Small intestine (tissue), 7 donors: ENCODE data around the gene TNPO3. TPM values are rescaled to one million over a fixed set of nuclear protein-coding genes. Genes with fewer than 3 reads are reported as not detected.

ENCODE experiments used
- DNase-seq, 2 donors: peaks; one replicate each; pipeline versions ENCODE4 v3.0.0 to v3.0.0-alpha.2; 2013
- FAIRE-seq: peaks from 2 replicates; lab custom pipeline; 2012; peaks lifted over from hg19 to GRCh38; lab: Jason Lieb, UNC
- H3K27ac ChIP-seq, 3 donors: one replicate each; pipeline ENCODE4 v1.5.1; 2013; ENCODE audit warnings: low read length in 2 of 3, mild to moderate bottlenecking in 2 of 3, control low read depth in 1 of 3, inconsistent platforms in 1 of 3, low read depth in 1 of 3, moderate library complexity in 1 of 3
- H3K27me3 ChIP-seq, 3 donors: one replicate each; pipeline ENCODE4 v1.6.1; 2013; ENCODE audit warnings: low read length in 3 of 3, inconsistent platforms in 1 of 3; ENCODE audit not compliant: control insufficient read depth in 3 of 3, insufficient read depth in 3 of 3
- H3K36me3 ChIP-seq, 3 donors: one replicate each; pipeline ENCODE4 v1.6.1; 2013; ENCODE audit warnings: low read length in 3 of 3, inconsistent platforms in 1 of 3, low read depth in 1 of 3, mild to moderate bottlenecking in 1 of 3, moderate library complexity in 1 of 3; ENCODE audit not compliant: control insufficient read depth in 3 of 3, insufficient read depth in 2 of 3
- H3K4me1 ChIP-seq, 3 donors: one replicate each; pipeline ENCODE4 v1.6.1; 2013; ENCODE audit warnings: low read length in 2 of 3, inconsistent platforms in 1 of 3, low read depth in 1 of 3, mild to moderate bottlenecking in 1 of 3, moderate library complexity in 1 of 3; ENCODE audit not compliant: control insufficient read depth in 3 of 3, insufficient read depth in 2 of 3
- H3K4me3 ChIP-seq, 3 donors: one replicate each; pipeline ENCODE4 v1.5.1; 2013; ENCODE audit warnings: low read length in 3 of 3, control low read depth in 1 of 3, inconsistent platforms in 1 of 3, low read depth in 1 of 3, mild to moderate bottlenecking in 1 of 3, moderate library complexity in 1 of 3
- H3K9me3 ChIP-seq, 2 donors: one replicate each; pipeline ENCODE4 v1.6.1; 2013; ENCODE audit warnings: low read depth in 1 of 2, low read length in 1 of 2; ENCODE audit not compliant: control insufficient read depth in 2 of 2, insufficient read depth in 1 of 2
- WGBS, 3 donors: extraction: QIAGEN DNeasy Blood & Tissue Kit; methylation state at CpG; one replicate each; pipeline ENCODE4 v1.1.7; 2013; 5-methylcytosine and 5-hydroxymethylcytosine counted together
- polyA plus RNA-seq, 4 donors: library from polyadenylated mRNA; stranded (reverse) in 3 of 4; unstranded in 1 of 4; fragments of 200-250 nt in 3 of 4; fragments of 120-200 nt in 1 of 4; gene quantifications; one replicate each; pipeline versions ENCODE4 v1.2.1 to v1.2.3, GENCODE V29; 2013
- donor health status: healthy with polysubstance abuse.
- donor health status: control.
- donor health status: control.
- donor health status: Bipolar disorder and iron deficiency.
- donor health status: healthy.

Gene TNPO3
- polyA plus RNA-seq, 4 donors, result 14.1 to 34.1 (median 17.2) TPM

- Histone ChIP-seq H3K27me3 (no peaks in the 10 kb centered on the region), H3K9me3 (no peaks in the 10 kb centered on the region), H3K4me3 (no peak overlapping the region), H3K4me1 (no peaks in the 10 kb centered on the region), H3K36me3 (no peaks in the 10 kb centered on the region), H3K27ac (no peak overlapping the region)
- no peak for DNase-seq
- no peak for FAIRE-seq
- WGBS, 3 donors, result 56 to 71% (median 62%) methylated on average over 1 of the region's 1 CpG
Measured at GRCh38 chr7:129093867-129094456, 39.1 kb upstream of the TNPO3 start.

DNA sequence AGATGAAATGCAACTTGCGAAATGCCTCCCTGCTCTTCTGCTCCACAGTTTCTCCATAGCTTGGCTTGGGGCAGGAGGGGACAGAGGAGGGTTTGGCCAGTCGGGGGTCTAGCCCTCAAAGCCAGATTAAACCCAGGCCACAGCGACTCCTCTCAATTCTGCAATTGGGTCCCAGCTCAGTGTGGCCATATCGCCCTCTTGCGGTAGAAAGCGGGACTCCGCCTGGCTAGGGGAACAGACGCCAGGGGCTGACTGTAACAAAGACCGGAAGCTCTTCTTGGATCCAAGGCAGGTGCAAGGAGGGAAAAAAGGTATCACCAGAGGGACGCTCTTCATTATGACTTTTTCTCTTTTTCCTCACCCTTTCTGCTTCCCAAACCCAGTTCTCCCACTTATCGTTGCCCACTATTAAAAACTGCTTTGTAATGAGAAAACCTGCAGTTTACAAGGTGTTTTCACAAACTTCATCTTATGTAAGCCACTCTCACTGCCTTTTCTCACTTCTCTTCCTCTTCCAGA lies 36.6 kb upstream of the TNPO3 start:
- 8 to 10% (median 8%) methylated on average over 11 of the region's 11 CpGs for WGBS, 3 donors
- no peak for FAIRE-seq

GRCh38 chr7:129090300-129090907 lies 35.5 kb upstream of the TNPO3 start:
- DNase-seq, result no peak
- Histone ChIP-seq H3K27ac (no peak overlapping the region), H3K36me3 (no peaks in the 10 kb centered on the region), H3K4me3 (no peak overlapping the region), H3K4me1 (no peaks in the 10 kb centered on the region), H3K9me3 (no peaks in the 10 kb centered on the region), H3K27me3 (no peaks in the 10 kb centered on the region)
- FAIRE-seq, result no peak
- 65 to 74% (median 67%) methylated on average over 5 of the region's 5 CpGs for WGBS, 3 donors

More for the DNA sequence above, 36.6 kb upstream of the TNPO3 start:
- no peaks in the 10 kb centered on the region for H3K36me3 ChIP-seq
- peak; percentile 80 to 89 for DNase-seq
- H3K4me3 ChIP-seq, result no peak overlapping the region
- no peaks in the 10 kb centered on the region for H3K4me1 ChIP-seq
- H3K9me3 ChIP-seq, result no peaks in the 10 kb centered on the region
- H3K27ac ChIP-seq, result no peak overlapping the region
- H3K27me3 ChIP-seq, result no peaks in the 10 kb centered on the region

- FAIRE-seq (no peak), DNase-seq (peak in 1 of 2 donors; percentile 16)
- H3K4me1 ChIP-seq, result no peaks in the 10 kb centered on the region
- no peaks in the 10 kb centered on the region for H3K27me3 ChIP-seq
- H3K4me3 ChIP-seq, result no peak overlapping the region
- no peaks in the 10 kb centered on the region for H3K9me3 ChIP-seq
- H3K36me3 ChIP-seq, result no peaks in the 10 kb centered on the region
- H3K27ac ChIP-seq, result no peak overlapping the region
- 37 to 53% (median 52%) methylated on average over 4 of the region's 4 CpGs for WGBS, 3 donors
Measured at GRCh38 chr7:129089521-129090212, 34.8 kb upstream of the TNPO3 start.

- H3K36me3 ChIP-seq, result no peaks in the 10 kb centered on the region
- H3K4me1 ChIP-seq, result no peaks in the 10 kb centered on the region
- WGBS, 3 donors, result 80 to 84% (median 83%) methylated on average over 11 of the region's 11 CpGs
- FAIRE-seq (no peak), DNase-seq (no peak)
- H3K9me3 ChIP-seq, result no peaks in the 10 kb centered on the region
- no peak overlapping the region for H3K4me3 ChIP-seq
- H3K27me3 ChIP-seq, result no peaks in the 10 kb centered on the region
- no peak overlapping the region for H3K27ac ChIP-seq
Measured at GRCh38 chr7:129084801-129085551, 30.1 kb upstream of the TNPO3 start.

DNA sequence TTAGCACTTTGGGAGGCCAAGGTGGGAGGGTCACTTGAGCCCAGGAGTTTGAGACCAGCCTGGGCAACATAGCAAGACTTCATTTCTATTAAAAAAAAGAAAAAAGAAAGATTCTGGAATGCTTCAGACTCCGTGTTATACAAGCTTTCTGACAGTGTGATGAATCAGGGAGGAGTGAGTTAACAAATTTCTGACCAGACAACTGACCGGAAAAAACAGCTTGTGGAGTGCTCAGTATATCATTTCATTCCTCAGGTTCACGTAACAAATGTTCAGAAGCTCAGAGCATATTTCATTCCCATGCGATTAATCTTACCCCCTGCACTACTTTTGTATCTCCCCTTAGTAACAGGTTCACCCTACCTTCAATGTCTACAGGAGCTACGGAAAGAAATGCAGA lies 28.6 kb upstream of the TNPO3 start:
- DNase-seq (no peak), FAIRE-seq (no peak)
- Histone ChIP-seq H3K9me3 (no peaks in the 10 kb centered on the region), H3K4me1 (no peaks in the 10 kb centered on the region), H3K36me3 (no peaks in the 10 kb centered on the region), H3K27ac (no peak overlapping the region), H3K4me3 (no peak overlapping the region), H3K27me3 (no peaks in the 10 kb centered on the region)
- 66 to 78% (median 74%) methylated on average over 5 of the region's 5 CpGs for WGBS, 3 donors

DNA sequence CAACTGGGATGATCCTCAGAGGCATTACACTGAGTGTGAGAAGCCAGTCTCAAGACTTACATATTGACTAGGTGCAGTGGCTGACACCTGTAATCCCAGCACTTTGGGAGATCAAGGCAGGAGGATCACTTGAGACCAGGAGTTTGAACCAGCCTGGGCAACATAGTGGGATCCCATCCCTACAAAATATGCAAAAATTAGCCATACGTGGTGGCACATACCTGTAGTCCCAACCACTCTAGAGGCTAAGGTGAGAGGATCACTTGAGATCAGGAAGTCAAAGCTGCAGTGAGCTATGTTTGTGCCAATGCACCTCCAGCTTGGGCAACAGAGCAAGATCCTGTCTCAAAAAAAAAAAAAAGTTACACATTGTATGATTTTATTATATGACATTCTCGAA lies 23.5 kb upstream of the TNPO3 start:
- 76 to 91% (median 89%) methylated on average over 2 of the region's 2 CpGs for WGBS, 3 donors

GRCh38 chr7:129076886-129077285 lies 22.0 kb upstream of the TNPO3 start:
- Histone ChIP-seq H3K27me3 (no peaks in the 10 kb centered on the region), H3K4me3 (no peak overlapping the region), H3K27ac (no peak overlapping the region), H3K4me1 (no peaks in the 10 kb centered on the region), H3K9me3 (no peaks in the 10 kb centered on the region), H3K36me3 (no peaks in the 10 kb centered on the region)
- 82 to 85% (median 83%) methylated on average over 2 of the region's 2 CpGs for WGBS, 3 donors
- DNase-seq (no peak), FAIRE-seq (no peak)

More for the DNA sequence above, 23.5 kb upstream of the TNPO3 start:
- H3K27ac ChIP-seq, result no peak overlapping the region
- no peak for DNase-seq
- H3K27me3 ChIP-seq, result no peaks in the 10 kb centered on the region
- H3K4me1 ChIP-seq, result no peaks in the 10 kb centered on the region
- no peaks in the 10 kb centered on the region for H3K9me3 ChIP-seq
- no peaks in the 10 kb centered on the region for H3K36me3 ChIP-seq
- no peak for FAIRE-seq
- no peak overlapping the region for H3K4me3 ChIP-seq
